ENCODE measurements around the gene NSMCE1. TPM values are rescaled to one million over a fixed set of nuclear protein-coding genes. Genes with fewer than 3 reads are reported as not detected.
A peak's percentile ranks its signal among the peaks of the same experiment; 100 is the strongest.

Gene NSMCE1
- total and polyA plus RNA-seq, 8 donors = 48.6 to 71.7 (median 65.0) TPM

GRCh38 chr16:27313422-27314160, 45.0 kb upstream of the NSMCE1 start, which contains the start of gene IL4R:
IL4R (plus strand) TSS chr16:27313974; CDS start chr16:27340204, 26,230 bp downstream.
- H3K4me1 ChIP-seq = peaks cover 36 to 53% of the 10 kb centered on the region in 2 donors
- ATAC-seq = peak; percentile 78
- no peak for TF ChIP-seq CTCF (IDR thresholded peaks at IDR 0.05)
- no peaks in the 10 kb centered on the region for H3K9me3 ChIP-seq
- H3K36me3 ChIP-seq = no peaks in the 10 kb centered on the region
- intact Hi-C loops (cut with DNase I) = loop anchor here in 1 of 2 donors (10.0 kb wide), 1 partner anchor 69 kb away; no protein-coding TSS in a partner anchor
- peak within 1 kb of the TSS; percentile 81 to 95 for H3K4me3 ChIP-seq
- H3K27me3 ChIP-seq = no peaks in the 10 kb centered on the region
- H3K27ac ChIP-seq = peak within 1 kb of the TSS; percentile 98 to 100
- peak in 3 of 4 donors; percentile 67 to 95 (median 89) for DNase-seq

GRCh38 chr16:27312580-27313421, 44.2 kb upstream of the NSMCE1 start:
- no peak for TF ChIP-seq CTCF (IDR thresholded peaks at IDR 0.05)
- DNase-seq = no peak
- no peaks in the 10 kb centered on the region for H3K9me3 ChIP-seq
- H3K27ac ChIP-seq = peak overlapping the region; percentile 98 to 100
- intact Hi-C loops (cut with DNase I) = loop anchor here in 1 of 2 donors (10.0 kb wide), 1 partner anchor 68 kb away; no protein-coding TSS in a partner anchor
- peaks cover 28 to 45% of the 10 kb centered on the region in 2 donors for H3K4me1 ChIP-seq
- no peaks in the 10 kb centered on the region for H3K36me3 ChIP-seq
- peak overlapping the region; percentile 81 to 95 for H3K4me3 ChIP-seq
- no peak for ATAC-seq
- H3K27me3 ChIP-seq = no peaks in the 10 kb centered on the region

DNA sequence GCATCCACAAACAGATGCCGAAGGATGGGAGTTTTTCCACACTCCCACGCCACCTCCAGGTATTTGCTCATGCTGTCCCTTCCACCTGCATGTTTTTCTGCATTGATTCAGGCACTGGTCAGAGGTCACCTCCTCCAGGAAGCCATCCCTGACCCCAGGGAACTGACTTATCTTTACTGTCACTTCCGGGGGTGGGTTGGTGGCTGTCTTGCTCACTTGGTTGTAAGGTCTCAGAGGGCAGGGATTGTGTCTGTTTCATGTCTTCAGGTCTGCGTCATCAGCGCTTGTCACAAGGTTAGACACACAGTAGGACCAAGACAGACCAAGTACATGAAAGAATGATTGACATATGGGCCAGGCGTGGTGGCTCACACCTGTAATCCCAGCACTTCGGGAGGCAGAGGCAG, 43.3 kb upstream of the NSMCE1 start:
- no peak overlapping the region for H3K4me3 ChIP-seq
- ATAC-seq (no peak), DNase-seq (no peak)
- peaks cover 23 to 36% of the 10 kb centered on the region in 2 donors for H3K4me1 ChIP-seq
- H3K27me3 ChIP-seq = no peaks in the 10 kb centered on the region
- no peak overlapping the region for H3K27ac ChIP-seq
- H3K9me3 ChIP-seq = no peaks in the 10 kb centered on the region
- no peaks in the 10 kb centered on the region for H3K36me3 ChIP-seq
- no peak for TF ChIP-seq CTCF (IDR thresholded peaks at IDR 0.05)
- intact Hi-C loops (cut with DNase I) = loop anchor here in 1 of 2 donors (10.0 kb wide), 1 partner anchor 67 kb away; no protein-coding TSS in a partner anchor

DNA sequence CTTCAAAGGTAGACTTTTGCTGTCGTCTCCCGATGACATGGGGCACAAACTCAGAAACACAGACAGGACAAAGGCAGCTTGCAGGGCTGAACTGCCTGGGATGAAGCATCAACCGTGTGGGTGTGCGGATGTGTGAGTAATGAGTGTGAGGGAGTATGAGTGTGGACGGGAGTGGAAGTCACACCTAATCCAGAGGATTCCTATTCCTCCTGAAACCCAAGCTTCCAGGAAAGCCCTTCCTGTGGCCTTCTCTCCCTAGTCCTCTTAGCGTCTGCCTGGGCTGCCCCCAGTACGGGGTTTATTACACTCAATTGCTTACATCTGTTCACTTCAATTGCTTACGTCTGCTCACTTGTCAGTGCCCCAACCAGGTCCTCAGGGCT, 42.9 kb upstream of the NSMCE1 start:
- TF ChIP-seq CTCF (IDR thresholded peaks at IDR 0.05) = no peak
- H3K9me3 ChIP-seq = no peaks in the 10 kb centered on the region
- no peak overlapping the region for H3K27ac ChIP-seq
- peaks cover 22 to 32% of the 10 kb centered on the region in 2 donors for H3K4me1 ChIP-seq
- H3K4me3 ChIP-seq = no peak overlapping the region
- H3K27me3 ChIP-seq = no peaks in the 10 kb centered on the region
- no peak for DNase-seq
- intact Hi-C loops (cut with DNase I) = loop anchor here in 1 of 2 donors (10.0 kb wide), 1 partner anchor 67 kb away; no protein-coding TSS in a partner anchor
- no peaks in the 10 kb centered on the region for H3K36me3 ChIP-seq
- ATAC-seq = no peak
